Smooth muscle cell (in vitro differentiated cells): ENCODE measurements around the gene ITPRIPL2. TPM values are rescaled to one million over a fixed set of nuclear protein-coding genes. Genes with fewer than 3 reads are reported as not detected.

Experiments used
- DNase-seq: peaks from one replicate; lab custom pipeline; 2025; ENCODE audit not compliant: unreplicated experiment; lab: John Stamatoyannopoulos, UW
- H2AFZ ChIP-seq: fragments of 200-600 bp; sonication (generic); 2 replicates; pipeline ENCODE4 v1.6.0; 2016; ENCODE audit warnings: antibody characterized with exemption, low read depth, mild to moderate bottlenecking
- H3F3A ChIP-seq: fragments of 200-600 bp; sonication (generic); 2 replicates; pipeline ENCODE4 v1.6.0; 2017; ENCODE audit warnings: antibody characterized with exemption, low read depth
- H3K27ac ChIP-seq: fragments of 200-600 bp; sonication (generic); 2 replicates; pipeline ENCODE4 v1.5.1; 2016; ENCODE audit warnings: low read depth, mild to moderate bottlenecking
- H3K27me3 ChIP-seq: fragments of 200-600 bp; sonication (generic); 2 replicates; pipeline ENCODE4 v1.6.1; 2016; ENCODE audit warnings: low read depth, mild to moderate bottlenecking
- H3K36me3 ChIP-seq: fragments of 200-600 bp; sonication (generic); 2 replicates; pipeline ENCODE4 v1.5.1; 2016; ENCODE audit warnings: low read depth
- H3K4me1 ChIP-seq: fragments of 200-600 bp; sonication (generic); 2 replicates; pipeline ENCODE4 v1.5.1; 2016; ENCODE audit warnings: low read depth
- H3K4me2 ChIP-seq: fragments of 200-600 bp; sonication (generic); 2 replicates; pipeline ENCODE4 v1.6.0; 2016; ENCODE audit warnings: mild to moderate bottlenecking
- H3K4me3 ChIP-seq: fragments of 200-600 bp; sonication (generic); 2 replicates; pipeline ENCODE4 v1.5.1; 2016; ENCODE audit warnings: mild to moderate bottlenecking
- H3K79me2 ChIP-seq: fragments of 200-600 bp; sonication (generic); 2 replicates; pipeline ENCODE4 v1.6.0; 2016; ENCODE audit warnings: low read depth, mild to moderate bottlenecking
- H3K9ac ChIP-seq: fragments of 200-600 bp; sonication (generic); 2 replicates; pipeline ENCODE4 v1.6.0; 2016; ENCODE audit warnings: low read depth
- H3K9me3 ChIP-seq: fragments of 200-600 bp; sonication (generic); replicated peaks from 2 replicates; pipeline ENCODE4 v1.5.1; 2016; ENCODE audit warnings: low read depth
- H4K20me1 ChIP-seq: fragments of 200-600 bp; sonication (generic); 2 replicates; pipeline ENCODE4 v1.6.0; 2016; ENCODE audit warnings: low read depth
- WGBS: methylation state at CpG from one replicate; pipeline ENCODE4 v1.1.7; 2016; ENCODE audit warnings: low lambda C conversion rate; 5-methylcytosine and 5-hydroxymethylcytosine counted together
- polyA plus RNA-seq: library from polyadenylated mRNA; unstranded; fragments of >200 nt; fragmentation: Nextera tagmentation; extraction: Ambion mirVana; gene quantifications from 2 replicates; pipeline ENCODE4 v1.2.1, GENCODE V29; 2016
- total RNA-seq: library from RNA; depleted of rRNA; stranded (reverse); fragments of >200 nt; gene quantifications from 2 replicates; pipeline ENCODE4 v1.2.3, GENCODE V29; 2014
- TF ChIP-seq, protein P1 (sequence below): fragments of 200-600 bp; sonication (generic); IDR thresholded peaks from 2 replicates; pipeline ENCODE4 v1.5.1; 2017; ENCODE audit warnings: borderline replicate concordance, mild to moderate bottlenecking, antibody characterized with exemption; ENCODE audit not compliant: insufficient read depth, poor library complexity, severe bottlenecking

The ITPRIPL2 gene
- total and polyA plus RNA-seq, 2 experiments from 2014 or later: 16.4 to 26.4 TPM

DNA sequence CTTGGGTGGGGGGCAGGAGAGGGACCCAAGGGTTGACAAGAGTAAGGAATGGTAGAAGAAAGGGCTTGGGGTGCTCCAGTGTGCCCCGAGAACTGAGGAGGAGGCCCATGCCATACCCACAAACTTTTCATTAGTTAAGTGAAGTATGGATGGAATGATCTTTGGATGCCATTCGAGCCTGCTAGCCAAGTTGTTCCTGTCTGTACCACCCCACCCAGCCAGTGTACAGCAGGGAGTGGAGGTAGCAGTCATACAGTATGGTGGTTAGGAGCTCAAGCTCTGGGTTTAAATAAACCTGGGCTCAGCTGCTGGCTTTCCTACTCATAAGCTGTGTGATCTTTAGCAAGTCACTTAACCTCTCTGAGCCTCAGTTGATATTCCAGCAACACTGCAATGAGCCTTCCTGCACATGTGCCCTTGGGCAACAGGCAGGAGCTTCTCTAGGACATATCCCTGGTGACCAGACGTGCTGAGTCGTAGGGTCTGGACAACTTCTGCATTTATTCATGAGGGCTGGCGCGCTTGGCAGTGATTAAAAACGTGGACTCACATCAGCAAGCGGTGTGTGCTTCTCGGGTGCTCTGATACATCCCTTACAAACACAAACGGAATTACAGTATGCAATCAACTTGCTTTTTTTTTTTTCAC, 22.9 kb downstream of the ITPRIPL2 start:
- Histone ChIP-seq H3K27me3 (no peaks in the 10 kb centered on the region), H3K9me3 (no peaks in the 10 kb centered on the region), H3K4me3 (no peak overlapping the region), H2AFZ (no peak overlapping the region), H3K9ac (no peak overlapping the region), H3K4me2 (no peak overlapping the region), H3K36me3 (no peaks in the 10 kb centered on the region), H3K79me2 (no peaks in the 10 kb centered on the region), H3F3A (peaks cover 22% of the 10 kb centered on the region), H4K20me1 (no peaks in the 10 kb centered on the region), H3K4me1 (peaks cover 4% of the 10 kb centered on the region), H3K27ac (no peak overlapping the region)
- no peak for DNase-seq
- TF ChIP-seq, protein P1, sequence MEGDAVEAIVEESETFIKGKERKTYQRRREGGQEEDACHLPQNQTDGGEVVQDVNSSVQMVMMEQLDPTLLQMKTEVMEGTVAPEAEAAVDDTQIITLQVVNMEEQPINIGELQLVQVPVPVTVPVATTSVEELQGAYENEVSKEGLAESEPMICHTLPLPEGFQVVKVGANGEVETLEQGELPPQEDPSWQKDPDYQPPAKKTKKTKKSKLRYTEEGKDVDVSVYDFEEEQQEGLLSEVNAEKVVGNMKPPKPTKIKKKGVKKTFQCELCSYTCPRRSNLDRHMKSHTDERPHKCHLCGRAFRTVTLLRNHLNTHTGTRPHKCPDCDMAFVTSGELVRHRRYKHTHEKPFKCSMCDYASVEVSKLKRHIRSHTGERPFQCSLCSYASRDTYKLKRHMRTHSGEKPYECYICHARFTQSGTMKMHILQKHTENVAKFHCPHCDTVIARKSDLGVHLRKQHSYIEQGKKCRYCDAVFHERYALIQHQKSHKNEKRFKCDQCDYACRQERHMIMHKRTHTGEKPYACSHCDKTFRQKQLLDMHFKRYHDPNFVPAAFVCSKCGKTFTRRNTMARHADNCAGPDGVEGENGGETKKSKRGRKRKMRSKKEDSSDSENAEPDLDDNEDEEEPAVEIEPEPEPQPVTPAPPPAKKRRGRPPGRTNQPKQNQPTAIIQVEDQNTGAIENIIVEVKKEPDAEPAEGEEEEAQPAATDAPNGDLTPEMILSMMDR: no peak
- WGBS: 49% methylated on average over 10 of the region's 10 CpGs

DNA sequence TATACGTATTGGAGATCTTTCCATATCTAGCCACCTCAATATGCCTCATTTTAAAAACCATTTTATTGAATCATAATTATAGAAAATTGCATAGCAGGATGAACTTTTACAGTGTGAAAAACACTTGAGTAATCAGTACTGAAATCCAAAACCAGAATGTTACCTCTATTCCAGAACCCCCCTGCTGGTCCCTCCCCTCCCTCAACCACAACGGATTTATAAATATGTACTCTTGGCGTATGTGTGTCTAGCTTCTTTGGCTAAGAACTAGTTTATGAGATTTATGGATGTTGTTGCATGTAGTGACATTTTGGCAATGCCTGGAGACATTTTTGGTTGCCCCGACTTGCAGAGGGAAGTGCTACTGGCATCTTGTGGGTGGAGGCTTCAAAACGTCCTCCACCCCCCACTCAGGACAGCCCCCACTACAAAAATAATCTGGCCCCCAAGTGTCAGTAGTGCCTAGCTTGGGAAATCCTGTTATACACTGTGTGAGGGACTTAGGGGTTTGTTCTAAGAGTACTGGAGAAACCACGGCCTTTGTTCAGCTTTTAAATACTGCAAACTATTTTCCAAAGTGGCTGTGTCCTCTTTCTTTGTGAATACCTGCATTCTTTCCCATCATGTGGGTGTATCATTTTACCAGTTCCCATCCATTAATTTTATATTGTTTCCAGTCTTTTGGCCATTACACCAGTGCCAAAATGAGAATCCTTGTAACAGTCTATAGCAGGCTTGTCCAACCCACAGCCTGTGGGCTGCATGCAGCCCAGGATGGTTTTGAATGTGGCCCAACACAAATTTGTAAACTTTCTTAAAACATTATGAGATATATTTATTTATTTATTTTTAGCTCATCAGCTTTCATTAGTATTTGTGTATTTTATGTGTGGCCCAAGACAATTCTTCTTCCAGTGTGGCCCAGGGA, 23.7 kb downstream of the ITPRIPL2 start:
- H3K79me2 ChIP-seq: no peaks in the 10 kb centered on the region
- TF ChIP-seq, protein P1: no peak
- DNase-seq: no peak
- H3K27ac ChIP-seq: no peak overlapping the region
- no peaks in the 10 kb centered on the region for H3K27me3 ChIP-seq
- H3K36me3 ChIP-seq: no peaks in the 10 kb centered on the region
- no peak overlapping the region for H2AFZ ChIP-seq
- peaks cover 4% of the 10 kb centered on the region for H3K4me1 ChIP-seq
- H3K9me3 ChIP-seq: no peaks in the 10 kb centered on the region
- no peaks in the 10 kb centered on the region for H4K20me1 ChIP-seq
- no peak overlapping the region for H3K9ac ChIP-seq
- peaks cover 15% of the 10 kb centered on the region for H3F3A ChIP-seq
- H3K4me3 ChIP-seq: no peak overlapping the region
- no peak overlapping the region for H3K4me2 ChIP-seq
- WGBS: 56% methylated on average over 6 of the region's 6 CpGs

GRCh38 chr16:19138601-19139000, 24.8 kb downstream of the ITPRIPL2 start:
- Histone ChIP-seq H3K4me2 (peak overlapping the region; percentile 46), H3K36me3 (no peaks in the 10 kb centered on the region), H3K4me1 (peaks cover 4% of the 10 kb centered on the region), H3F3A (peaks cover 13% of the 10 kb centered on the region), H4K20me1 (no peaks in the 10 kb centered on the region), H2AFZ (peak overlapping the region; percentile 61), H3K9me3 (no peaks in the 10 kb centered on the region), H3K27ac (peak overlapping the region; percentile 11), H3K4me3 (no peak overlapping the region), H3K27me3 (no peaks in the 10 kb centered on the region), H3K9ac (no peak overlapping the region), H3K79me2 (no peaks in the 10 kb centered on the region)
- 6% methylated on average over 4 of the region's 4 CpGs for WGBS
- TF ChIP-seq, protein P1: no peak
- peak; percentile 20 for DNase-seq
